ACC112 (cell line): Measurements from ENCODE around the gene SACS.
"Not testable (repeated sequence)": the region's sequence is repeated elsewhere in the genome, so short reads cannot be mapped to it uniquely, and the experiment has no call there.

ENCODE experiments used
- H2AFZ ChIP-seq: fragments of 200-600 bp; sonication (generic); one replicate; pipeline ENCODE4 v1.6.0; 2017; ENCODE audit warnings: antibody characterized with exemption, low read length; ENCODE audit not compliant: unreplicated experiment
- H3K27ac ChIP-seq: fragments of 200-600 bp; sonication (generic); 2 replicates; pipeline ENCODE4 v1.5.1; 2014; ENCODE audit warnings: low read depth, mild to moderate bottlenecking, antibody characterized with exemption, low read length, moderate library complexity
- H3K27me3 ChIP-seq: fragments of 200-600 bp; sonication (generic); 2 replicates; pipeline ENCODE4 v1.6.1; 2014; ENCODE audit warnings: mild to moderate bottlenecking, antibody characterized with exemption, low read length, moderate library complexity, mixed read lengths; ENCODE audit not compliant: insufficient read depth
- H3K36me3 ChIP-seq: fragments of 200-600 bp; sonication (generic); 2 replicates; pipeline ENCODE4 v1.6.1; 2016; ENCODE audit warnings: mild to moderate bottlenecking, antibody characterized with exemption, low read length, moderate library complexity, mixed read lengths; ENCODE audit not compliant: insufficient read depth
- H3K4me1 ChIP-seq: fragments of 200-600 bp; sonication (generic); one replicate; pipeline ENCODE4 v1.6.1; 2016; ENCODE audit warnings: low read length, mixed read lengths; ENCODE audit not compliant: insufficient read depth, unreplicated experiment, control insufficient read depth
- H3K4me3 ChIP-seq: fragments of 200-600 bp; sonication (generic); 2 replicates; pipeline ENCODE4 v1.5.1; 2014; ENCODE audit warnings: mild to moderate bottlenecking, low read depth, low read length
- H3K79me2 ChIP-seq: fragments of 200-600 bp; sonication (generic); one replicate; pipeline ENCODE4 v1.6.0; 2016; ENCODE audit warnings: low read length; ENCODE audit not compliant: control insufficient read depth, unreplicated experiment, insufficient read depth

Gene SACS

DNA sequence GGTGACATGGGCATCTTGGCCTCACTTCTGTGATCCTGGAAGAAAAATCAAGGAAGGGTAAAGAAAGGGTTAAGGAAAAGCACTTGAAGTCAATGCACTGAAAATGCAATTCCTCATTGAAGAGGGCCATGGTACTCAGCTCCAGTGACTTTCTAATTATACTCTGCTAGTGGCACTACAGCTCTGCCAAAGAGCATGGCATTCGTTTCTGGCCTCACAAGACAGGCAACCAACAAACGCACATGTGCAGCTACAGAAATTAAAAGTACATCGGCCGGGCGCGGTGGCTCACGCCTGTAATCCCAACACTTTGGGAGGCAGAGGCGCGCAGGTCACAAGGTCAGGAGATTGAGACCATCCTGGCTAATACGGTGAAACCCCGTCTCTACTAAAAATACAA is 21.8 kb downstream of the SACS start:
- Histone ChIP-seq H3K4me1 (no peaks in the 10 kb centered on the region), H3K36me3 (no peaks in the 10 kb centered on the region), H3K4me3 (no peak overlapping the region), H3K27me3 (no peaks in the 10 kb centered on the region), H2AFZ (no peak overlapping the region), H3K27ac (no peak overlapping the region), H3K79me2 (no peaks in the 10 kb centered on the region)

DNA sequence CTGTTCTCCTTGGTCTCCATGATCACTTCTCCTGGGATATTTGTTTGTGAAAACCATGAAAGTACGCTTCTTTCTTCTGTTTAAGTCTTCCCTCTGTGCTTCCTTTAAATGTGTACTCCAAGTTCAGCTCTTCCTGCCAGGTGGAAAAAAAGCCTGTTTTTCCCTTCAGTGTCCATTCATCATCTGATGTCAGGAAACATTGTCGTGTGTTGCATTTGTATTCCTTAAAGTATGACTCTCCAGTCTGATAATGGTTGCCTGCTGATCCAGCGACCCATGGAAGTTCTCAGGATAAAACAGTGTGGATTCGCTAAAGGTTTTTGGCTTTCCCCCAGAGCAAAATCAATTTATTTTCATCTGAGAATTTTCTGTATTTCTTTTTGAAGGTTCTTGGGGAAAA is 22.3 kb downstream of the SACS start:
- no peak overlapping the region for H2AFZ ChIP-seq
- no peaks in the 10 kb centered on the region for H3K27me3 ChIP-seq
- H3K4me1 ChIP-seq = no peaks in the 10 kb centered on the region
- no peaks in the 10 kb centered on the region for H3K36me3 ChIP-seq
- no peaks in the 10 kb centered on the region for H3K79me2 ChIP-seq
- no peak overlapping the region for H3K27ac ChIP-seq
- no peak overlapping the region for H3K4me3 ChIP-seq

DNA sequence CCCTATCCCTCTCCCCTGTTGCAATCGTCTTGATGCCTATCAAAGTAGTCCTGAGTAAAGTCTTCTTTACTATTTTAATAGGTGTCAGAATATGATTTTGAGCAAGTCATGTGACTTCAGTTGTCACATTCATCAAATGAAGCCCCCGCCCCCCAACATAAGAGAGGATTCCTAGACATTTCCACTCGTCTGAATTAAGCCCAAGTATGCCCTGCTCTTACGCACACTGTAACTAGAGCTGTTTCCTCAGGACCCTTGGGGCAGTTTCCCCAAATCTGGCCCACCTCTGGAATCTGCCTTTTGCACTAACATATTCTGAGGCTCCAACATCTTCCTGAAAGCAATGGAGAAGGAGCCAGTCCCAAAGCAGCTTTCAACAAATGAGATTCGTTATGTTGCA is 25.5 kb downstream of the SACS start:
- Histone ChIP-seq H3K27me3 (no peaks in the 10 kb centered on the region), H2AFZ (no peak overlapping the region), H3K79me2 (no peaks in the 10 kb centered on the region), H3K4me3 (no peak overlapping the region), H3K4me1 (no peaks in the 10 kb centered on the region), H3K36me3 (no peaks in the 10 kb centered on the region), H3K27ac (no peak overlapping the region)

- H2AFZ ChIP-seq, H3K36me3 ChIP-seq, H3K79me2 ChIP-seq, H3K4me3 ChIP-seq, H3K27me3 ChIP-seq, H3K27ac ChIP-seq, H3K4me1 ChIP-seq: not testable (repeated sequence)
Observed at GRCh38 chr13:23401156-23401555, 32.3 kb downstream of the SACS start.

GRCh38 chr13:23399347-23399746 is 34.2 kb downstream of the SACS start:
- Histone ChIP-seq H3K4me3 (no peak overlapping the region), H3K27me3 (no peaks in the 10 kb centered on the region), H2AFZ (no peak overlapping the region), H3K4me1 (no peaks in the 10 kb centered on the region), H3K79me2 (no peaks in the 10 kb centered on the region), H3K36me3 (no peaks in the 10 kb centered on the region), H3K27ac (no peak overlapping the region)

DNA sequence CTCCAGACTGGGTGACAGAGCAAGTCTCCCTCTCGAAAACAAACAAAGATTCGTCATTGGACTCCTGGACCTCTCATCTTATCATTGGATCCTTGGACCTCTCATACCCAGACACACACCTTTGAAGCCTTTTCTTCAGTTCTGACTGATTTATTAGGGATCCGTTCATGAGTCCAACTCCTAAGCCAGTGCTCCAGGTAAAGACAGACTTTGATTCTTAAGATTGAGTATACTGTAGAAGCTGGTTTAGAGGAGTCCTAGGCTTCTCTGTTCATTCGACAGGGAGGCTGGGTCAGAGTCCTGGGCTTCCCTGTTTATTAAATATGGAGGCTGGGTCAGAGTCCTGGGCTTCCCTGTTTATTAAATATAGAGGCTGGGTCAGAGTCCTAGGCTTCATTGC is 38.7 kb downstream of the SACS start:
- no peaks in the 10 kb centered on the region for H3K79me2 ChIP-seq
- no peaks in the 10 kb centered on the region for H3K4me1 ChIP-seq
- no peaks in the 10 kb centered on the region for H3K27me3 ChIP-seq
- H2AFZ ChIP-seq = no peak overlapping the region
- H3K4me3 ChIP-seq = no peak overlapping the region
- H3K36me3 ChIP-seq = no peaks in the 10 kb centered on the region
- H3K27ac ChIP-seq = no peak overlapping the region

DNA sequence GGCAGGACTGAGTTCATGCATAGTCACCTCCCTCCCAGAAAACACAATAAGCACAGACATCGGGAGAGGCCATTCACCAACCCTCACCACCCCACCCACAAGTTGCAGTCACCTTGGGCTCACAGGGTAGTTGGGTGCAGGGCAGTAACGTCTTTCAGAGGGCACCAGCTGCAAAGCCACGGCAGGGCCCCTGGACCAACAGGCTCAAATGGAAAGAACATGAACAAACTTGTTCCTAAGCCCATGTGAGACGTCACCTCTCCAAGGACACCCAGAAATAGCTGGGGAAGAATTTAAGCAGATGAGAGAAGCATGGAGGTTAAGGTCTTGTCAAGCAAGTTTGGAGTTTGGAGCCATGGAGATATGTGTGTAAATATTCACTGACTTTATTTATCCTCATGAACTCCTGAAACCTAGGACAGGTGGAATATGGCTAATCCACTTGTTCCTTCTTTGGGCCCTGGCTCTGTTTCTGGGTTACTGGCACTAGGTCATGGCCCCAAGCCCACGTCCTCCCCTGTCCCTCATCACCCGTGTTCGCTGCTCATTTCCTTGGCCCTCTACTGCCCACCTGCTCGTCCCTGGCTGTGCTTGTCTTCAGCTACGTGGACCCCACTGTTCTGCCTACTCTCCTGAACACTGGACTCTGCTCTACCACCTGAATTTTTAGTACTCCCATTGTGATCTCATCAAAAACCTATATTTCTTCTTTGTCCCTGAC is 40.4 kb downstream of the SACS start:
- Histone ChIP-seq H3K36me3 (no peaks in the 10 kb centered on the region), H2AFZ (no peak overlapping the region), H3K27me3 (no peaks in the 10 kb centered on the region), H3K27ac (no peak overlapping the region), H3K4me1 (no peaks in the 10 kb centered on the region), H3K79me2 (no peaks in the 10 kb centered on the region), H3K4me3 (no peak overlapping the region)

- no peak overlapping the region for H3K4me3 ChIP-seq
- no peaks in the 10 kb centered on the region for H3K27me3 ChIP-seq
- H3K4me1 ChIP-seq = no peaks in the 10 kb centered on the region
- H2AFZ ChIP-seq = no peak overlapping the region
- no peak overlapping the region for H3K27ac ChIP-seq
- no peaks in the 10 kb centered on the region for H3K79me2 ChIP-seq
- H3K36me3 ChIP-seq = no peaks in the 10 kb centered on the region
Observed at GRCh38 chr13:23392313-23392712, 41.2 kb downstream of the SACS start.

DNA sequence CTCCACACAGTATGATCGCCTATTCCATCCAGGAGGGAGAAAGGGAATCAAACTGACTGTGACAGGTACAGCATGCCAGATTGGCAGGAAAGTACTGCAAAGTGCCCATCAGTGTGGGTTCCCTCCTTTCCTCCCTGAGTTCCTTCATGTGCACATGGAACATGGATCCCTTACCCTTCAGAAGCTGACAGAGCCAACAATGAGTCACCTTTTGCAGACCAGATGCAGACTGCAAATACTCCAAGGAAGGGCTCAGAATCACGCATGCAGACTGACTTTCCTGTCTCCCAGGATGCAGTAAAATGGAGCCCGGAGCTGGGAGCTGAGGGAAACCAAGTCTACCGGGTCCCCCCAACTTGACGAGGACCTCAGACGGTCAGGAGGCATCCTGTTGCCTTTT is 41.8 kb downstream of the SACS start:
- Histone ChIP-seq H3K79me2 (no peaks in the 10 kb centered on the region), H3K36me3 (no peaks in the 10 kb centered on the region), H3K27me3 (no peaks in the 10 kb centered on the region), H3K27ac (no peak overlapping the region), H2AFZ (no peak overlapping the region), H3K4me3 (no peak overlapping the region), H3K4me1 (no peaks in the 10 kb centered on the region)

DNA sequence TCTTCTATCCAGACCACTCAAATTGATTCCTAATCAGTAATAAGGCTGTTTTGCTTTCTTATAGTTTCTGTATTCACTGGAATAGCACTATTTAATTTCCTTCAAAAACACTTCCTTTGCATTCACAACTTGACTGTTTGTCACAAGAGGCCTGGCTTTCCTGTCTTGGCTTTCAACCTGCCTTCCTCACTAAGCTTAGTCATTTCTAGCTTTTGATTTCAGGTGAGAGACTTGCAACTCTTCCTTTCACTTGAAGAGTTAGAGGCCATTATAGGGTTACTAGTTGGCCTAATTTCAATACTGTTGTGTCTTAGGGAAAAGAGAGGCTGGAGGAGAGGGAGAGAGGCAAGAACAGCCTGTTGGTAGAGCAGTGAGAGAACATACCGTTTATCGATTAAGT is 47.0 kb downstream of the SACS start:
- Histone ChIP-seq H3K4me1 (peaks cover 9% of the 10 kb centered on the region), H3K4me3 (no peak overlapping the region), H3K36me3 (no peaks in the 10 kb centered on the region), H2AFZ (no peak overlapping the region), H3K27me3 (no peaks in the 10 kb centered on the region), H3K79me2 (no peaks in the 10 kb centered on the region), H3K27ac (no peak overlapping the region)

- Histone ChIP-seq H3K79me2 (no peaks in the 10 kb centered on the region), H3K27me3 (no peaks in the 10 kb centered on the region), H2AFZ (no peak overlapping the region), H3K36me3 (no peaks in the 10 kb centered on the region), H3K4me1 (peaks cover 9% of the 10 kb centered on the region), H3K4me3 (no peak overlapping the region), H3K27ac (no peak overlapping the region)
Observed at GRCh38 chr13:23385931-23386330, 47.6 kb downstream of the SACS start.
